ENCODE measurements around the gene BRIX1. TPM values are rescaled to one million over a fixed set of nuclear protein-coding genes. Genes with fewer than 3 reads are reported as not detected.

The BRIX1 gene
- 34.2 TPM for polyA plus RNA-seq
- long read RNA-seq, donor 1, transcript BRIX1-201 (10 exons, 1,926 nt) = major isoform, 6 of 6 reads
- long read RNA-seq, donor 1, partial matches to known transcripts = 0 of 6 reads
- long read RNA-seq, donor 1, other reads (novel, unspliced or antisense) = 0 of 6 reads
- long read RNA-seq, donor 2, transcript BRIX1-201 (10 exons, 1,926 nt) = major isoform, 15 of 15 reads
- long read RNA-seq, donor 2, partial matches to known transcripts = 0 of 15 reads
- long read RNA-seq, donor 2, other reads (novel, unspliced or antisense) = 0 of 15 reads
- long read RNA-seq, donor 3, transcript BRIX1-201 (10 exons, 1,926 nt) = major isoform, 28 of 29 reads
- long read RNA-seq, donor 3, partial matches to known transcripts = 0 of 29 reads
- long read RNA-seq, donor 3, other reads (novel, unspliced or antisense) = 0 of 29 reads
- long read RNA-seq, donor 4, partial matches to known transcripts = 0 of 3 reads
- long read RNA-seq, donor 4, other reads (novel, unspliced or antisense) = 0 of 3 reads
- long read RNA-seq, donor 5, transcript BRIX1-201 (10 exons, 1,926 nt) = major isoform, 7 of 7 reads
- long read RNA-seq, donor 5, partial matches to known transcripts = 0 of 7 reads
- long read RNA-seq, donor 5, other reads (novel, unspliced or antisense) = 0 of 7 reads
- long read RNA-seq, donor 6, transcript BRIX1-201 (10 exons, 1,926 nt) = major isoform, 12 of 13 reads
- long read RNA-seq, donor 6, partial matches to known transcripts = 0 of 13 reads
- long read RNA-seq, donor 6, other reads (novel, unspliced or antisense) = 0 of 13 reads
- long read RNA-seq, donor 7, transcript BRIX1-201 (10 exons, 1,926 nt) = major isoform, 6 of 6 reads
- long read RNA-seq, donor 7, partial matches to known transcripts = 0 of 6 reads
- long read RNA-seq, donor 7, other reads (novel, unspliced or antisense) = 0 of 6 reads
- long read RNA-seq, donor 8, transcript BRIX1-201 (10 exons, 1,926 nt) = major isoform, 21 of 21 reads
- long read RNA-seq, donor 8, partial matches to known transcripts = 0 of 21 reads
- long read RNA-seq, donor 8, other reads (novel, unspliced or antisense) = 0 of 21 reads
- long read RNA-seq, donor 9, transcript BRIX1-201 (10 exons, 1,926 nt) = major isoform, 19 of 19 reads
- long read RNA-seq, donor 9, partial matches to known transcripts = 0 of 19 reads
- long read RNA-seq, donor 9, other reads (novel, unspliced or antisense) = 0 of 19 reads
- long read RNA-seq, donor 10, transcript BRIX1-201 (10 exons, 1,926 nt) = major isoform, 18 of 28 reads
- long read RNA-seq, donor 10, partial matches to known transcripts = 9 of 28 reads
- long read RNA-seq, donor 10, other reads (novel, unspliced or antisense) = 0 of 28 reads
- long read RNA-seq, donor 11, transcript BRIX1-201 (10 exons, 1,926 nt) = major isoform, 9 of 11 reads
- long read RNA-seq, donor 11, partial matches to known transcripts = 0 of 11 reads
- long read RNA-seq, donor 11, other reads (novel, unspliced or antisense) = 0 of 11 reads

- H3K4me3 ChIP-seq (ENCODE audit: low read length) = peak within 1 kb of the TSS; percentile 100
- peak within 1 kb of the TSS; percentile 92 for H3K27ac ChIP-seq (ENCODE audit: low read length)
- no peaks in the 10 kb centered on the region for H3K9me3 ChIP-seq (ENCODE audit: control insufficient read depth, low read depth, low read length)
- no peaks in the 10 kb centered on the region for H3K27me3 ChIP-seq (ENCODE audit: control insufficient read depth, insufficient read depth, low read length)
- H3K36me3 ChIP-seq (ENCODE audit: control insufficient read depth, insufficient read depth, low read length) = peaks cover 14% of the 10 kb centered on the region
- DNase-seq = peak; percentile 97 to 98
- H3K4me1 ChIP-seq (ENCODE audit: control insufficient read depth, insufficient read depth, low read length) = peaks cover 11% of the 10 kb centered on the region
- WGBS (ENCODE audit: insufficient coverage, low lambda C conversion rate) = no CpG with 5 or more reads among the region's 67 CpGs
Measured at GRCh38 chr5:34915139-34915855, at the start of gene BRIX1, which contains the start of gene RAD1. BRIX1 (plus strand) TSS chr5:34915711; CDS start chr5:34915739, 28 bp downstream. RAD1 (minus strand) TSS chr5:34915504; CDS start chr5:34914892, 612 bp downstream.

GRCh38 chr5:34866989-34867471, 48.5 kb upstream of the BRIX1 start:
- no peaks in the 10 kb centered on the region for H3K9me3 ChIP-seq (ENCODE audit: control insufficient read depth, low read depth, low read length)
- H3K27ac ChIP-seq (ENCODE audit: low read length) = no peak overlapping the region
- no peak overlapping the region for H3K4me3 ChIP-seq (ENCODE audit: low read length)
- peaks cover 4% of the 10 kb centered on the region for H3K4me1 ChIP-seq (ENCODE audit: control insufficient read depth, insufficient read depth, low read length)
- DNase-seq = peak in 1 of 2 donors; percentile 33
- H3K36me3 ChIP-seq (ENCODE audit: control insufficient read depth, insufficient read depth, low read length) = no peaks in the 10 kb centered on the region
- no CpG with 5 or more reads among the region's 3 CpGs for WGBS (ENCODE audit: insufficient coverage, low lambda C conversion rate)
- H3K27me3 ChIP-seq (ENCODE audit: control insufficient read depth, insufficient read depth, low read length) = no peaks in the 10 kb centered on the region

GRCh38 chr5:34867660-34868059, 47.9 kb upstream of the BRIX1 start:
- Histone ChIP-seq H3K4me3 (ENCODE audit: low read length) (no peak overlapping the region), H3K27me3 (ENCODE audit: control insufficient read depth, insufficient read depth, low read length) (no peaks in the 10 kb centered on the region), H3K36me3 (ENCODE audit: control insufficient read depth, insufficient read depth, low read length) (no peaks in the 10 kb centered on the region), H3K4me1 (ENCODE audit: control insufficient read depth, insufficient read depth, low read length) (peaks cover 4% of the 10 kb centered on the region), H3K9me3 (ENCODE audit: control insufficient read depth, low read depth, low read length) (no peaks in the 10 kb centered on the region), H3K27ac (ENCODE audit: low read length) (no peak overlapping the region)
- 65% methylated on average over 2 of the region's 3 CpGs for WGBS (ENCODE audit: insufficient coverage, low lambda C conversion rate)
- no peak for DNase-seq

GRCh38 chr5:34868791-34869190, 46.7 kb upstream of the BRIX1 start:
- H3K4me3 ChIP-seq (ENCODE audit: low read length) = no peak overlapping the region
- WGBS (ENCODE audit: insufficient coverage, low lambda C conversion rate) = no CpG with 5 or more reads among the region's 1 CpG
- peak in 1 of 2 donors; percentile 62 for DNase-seq
- no peaks in the 10 kb centered on the region for H3K27me3 ChIP-seq (ENCODE audit: control insufficient read depth, insufficient read depth, low read length)
- H3K27ac ChIP-seq (ENCODE audit: low read length) = peak overlapping the region; percentile 28
- H3K36me3 ChIP-seq (ENCODE audit: control insufficient read depth, insufficient read depth, low read length) = no peaks in the 10 kb centered on the region
- H3K4me1 ChIP-seq (ENCODE audit: control insufficient read depth, insufficient read depth, low read length) = peaks cover 4% of the 10 kb centered on the region
- H3K9me3 ChIP-seq (ENCODE audit: control insufficient read depth, low read depth, low read length) = no peaks in the 10 kb centered on the region

GRCh38 chr5:34869256-34869655, 46.3 kb upstream of the BRIX1 start:
- no peaks in the 10 kb centered on the region for H3K36me3 ChIP-seq (ENCODE audit: control insufficient read depth, insufficient read depth, low read length)
- no peaks in the 10 kb centered on the region for H3K27me3 ChIP-seq (ENCODE audit: control insufficient read depth, insufficient read depth, low read length)
- no peaks in the 10 kb centered on the region for H3K9me3 ChIP-seq (ENCODE audit: control insufficient read depth, low read depth, low read length)
- peaks cover 4% of the 10 kb centered on the region for H3K4me1 ChIP-seq (ENCODE audit: control insufficient read depth, insufficient read depth, low read length)
- WGBS (ENCODE audit: insufficient coverage, low lambda C conversion rate) = 33% methylated on average over 1 of the region's 1 CpG
- no peak overlapping the region for H3K4me3 ChIP-seq (ENCODE audit: low read length)
- no peak for DNase-seq
- peak overlapping the region; percentile 28 for H3K27ac ChIP-seq (ENCODE audit: low read length)

- Histone ChIP-seq H3K9me3 (ENCODE audit: control insufficient read depth, low read depth, low read length) (no peaks in the 10 kb centered on the region), H3K27ac (ENCODE audit: low read length) (no peak overlapping the region), H3K27me3 (ENCODE audit: control insufficient read depth, insufficient read depth, low read length) (no peaks in the 10 kb centered on the region), H3K4me3 (ENCODE audit: low read length) (no peak overlapping the region), H3K4me1 (ENCODE audit: control insufficient read depth, insufficient read depth, low read length) (peaks cover 4% of the 10 kb centered on the region), H3K36me3 (ENCODE audit: control insufficient read depth, insufficient read depth, low read length) (no peaks in the 10 kb centered on the region)
- DNase-seq = no peak
- WGBS (ENCODE audit: insufficient coverage, low lambda C conversion rate) = 100% methylated on average over 1 of the region's 2 CpGs
Measured at GRCh38 chr5:34870382-34870781, 45.1 kb upstream of the BRIX1 start.

GRCh38 chr5:34876275-34876674, 39.2 kb upstream of the BRIX1 start:
- no peaks in the 10 kb centered on the region for H3K36me3 ChIP-seq (ENCODE audit: control insufficient read depth, insufficient read depth, low read length)
- DNase-seq = no peak
- no peak overlapping the region for H3K4me3 ChIP-seq (ENCODE audit: low read length)
- no peak overlapping the region for H3K27ac ChIP-seq (ENCODE audit: low read length)
- H3K4me1 ChIP-seq (ENCODE audit: control insufficient read depth, insufficient read depth, low read length) = no peaks in the 10 kb centered on the region
- no peaks in the 10 kb centered on the region for H3K27me3 ChIP-seq (ENCODE audit: control insufficient read depth, insufficient read depth, low read length)
- H3K9me3 ChIP-seq (ENCODE audit: control insufficient read depth, low read depth, low read length) = no peaks in the 10 kb centered on the region

GRCh38 chr5:34881246-34881645, 34.3 kb upstream of the BRIX1 start:
- Histone ChIP-seq H3K27ac (ENCODE audit: low read length) (no peak overlapping the region), H3K36me3 (ENCODE audit: control insufficient read depth, insufficient read depth, low read length) (no peaks in the 10 kb centered on the region), H3K4me3 (ENCODE audit: low read length) (no peak overlapping the region), H3K4me1 (ENCODE audit: control insufficient read depth, insufficient read depth, low read length) (no peaks in the 10 kb centered on the region), H3K27me3 (ENCODE audit: control insufficient read depth, insufficient read depth, low read length) (no peaks in the 10 kb centered on the region), H3K9me3 (ENCODE audit: control insufficient read depth, low read depth, low read length) (no peaks in the 10 kb centered on the region)
- DNase-seq = peak in 1 of 2 donors; percentile 47

GRCh38 chr5:34886392-34887119, 29.0 kb upstream of the BRIX1 start:
- H3K36me3 ChIP-seq (ENCODE audit: control insufficient read depth, insufficient read depth, low read length) = no peaks in the 10 kb centered on the region
- no peaks in the 10 kb centered on the region for H3K9me3 ChIP-seq (ENCODE audit: control insufficient read depth, low read depth, low read length)
- DNase-seq = no peak
- WGBS (ENCODE audit: insufficient coverage, low lambda C conversion rate) = no CpG with 5 or more reads among the region's 3 CpGs
- H3K4me3 ChIP-seq (ENCODE audit: low read length) = no peak overlapping the region
- H3K27me3 ChIP-seq (ENCODE audit: control insufficient read depth, insufficient read depth, low read length) = no peaks in the 10 kb centered on the region
- H3K27ac ChIP-seq (ENCODE audit: low read length) = no peak overlapping the region
- peaks cover 6% of the 10 kb centered on the region for H3K4me1 ChIP-seq (ENCODE audit: control insufficient read depth, insufficient read depth, low read length)
